Activated naive CD8-positive, alpha-beta T cell treated with anti-CD3 and anti-CD28 coated beads for 36 hours (primary cell): ENCODE results near the gene RLN3. TPM values are rescaled to one million over a fixed set of nuclear protein-coding genes. Genes with fewer than 3 reads are reported as not detected.

Source experiments
- DNase-seq: peaks from one replicate; pipeline ENCODE4 v3.0.0; 2021
- H3K27ac Mint-ChIP-seq: one replicate; pipeline ENCODE4 v1.8.0; 2022; ENCODE audit warnings: mild to moderate bottlenecking, moderate library complexity, mixed read lengths
- H3K27me3 Mint-ChIP-seq: one replicate; pipeline ENCODE4 v1.8.0; 2022; ENCODE audit warnings: mild to moderate bottlenecking, mixed read lengths
- H3K36me3 Mint-ChIP-seq: one replicate; pipeline ENCODE4 v1.8.0; 2021; ENCODE audit warnings: mild to moderate bottlenecking, mixed read lengths
- H3K4me1 Mint-ChIP-seq: one replicate; pipeline ENCODE4 v1.8.0; 2021; ENCODE audit warnings: mixed read lengths
- H3K4me3 Mint-ChIP-seq: one replicate; pipeline ENCODE4 v1.8.0; 2022; ENCODE audit warnings: mild to moderate bottlenecking, moderate library complexity, mixed read lengths
- H3K9me3 Mint-ChIP-seq: one replicate; pipeline ENCODE4 v1.8.0; 2022; ENCODE audit warnings: mixed read lengths
- total RNA-seq, 2 experiments: library from RNA; stranded (reverse); gene quantifications; one replicate each; pipeline ENCODE4 v1.2.3, GENCODE V29; 2021

RLN3 gene
- total RNA-seq: not detected

GRCh38 chr19:14027856-14028450, at the start of gene RLN3:
RLN3 (plus strand) TSS chr19:14028148; CDS start chr19:14028205, 57 bp downstream.
- Mint-ChIP-seq H3K27ac (no peak within 1 kb of the TSS), H3K27me3 (no peaks in the 10 kb centered on the region), H3K36me3 (peaks cover 4% of the 10 kb centered on the region), H3K9me3 (no peaks in the 10 kb centered on the region), H3K4me1 (peaks cover 20% of the 10 kb centered on the region), H3K4me3 (no peak within 1 kb of the TSS)
- no peak for DNase-seq

GRCh38 chr19:13978351-13979243, 49.4 kb upstream of the RLN3 start:
- peaks cover 36% of the 10 kb centered on the region for H3K4me1 Mint-ChIP-seq
- DNase-seq: peak; percentile 68
- no peaks in the 10 kb centered on the region for H3K27me3 Mint-ChIP-seq
- H3K4me3 Mint-ChIP-seq: peak overlapping the region; percentile 42
- H3K9me3 Mint-ChIP-seq: no peaks in the 10 kb centered on the region
- peak overlapping the region; percentile 58 for H3K27ac Mint-ChIP-seq
- peaks cover 8% of the 10 kb centered on the region for H3K36me3 Mint-ChIP-seq

GRCh38 chr19:13979244-13979615, 48.7 kb upstream of the RLN3 start:
- Mint-ChIP-seq H3K9me3 (no peaks in the 10 kb centered on the region), H3K27me3 (no peaks in the 10 kb centered on the region), H3K4me1 (peaks cover 34% of the 10 kb centered on the region), H3K4me3 (peak overlapping the region; percentile 48), H3K27ac (no peak overlapping the region), H3K36me3 (peaks cover 4% of the 10 kb centered on the region)
- DNase-seq: no peak

- H3K9me3 Mint-ChIP-seq: no peaks in the 10 kb centered on the region
- peaks cover 2% of the 10 kb centered on the region for H3K36me3 Mint-ChIP-seq
- no peaks in the 10 kb centered on the region for H3K27me3 Mint-ChIP-seq
- peaks cover 31% of the 10 kb centered on the region for H3K4me1 Mint-ChIP-seq
- H3K27ac Mint-ChIP-seq: no peak overlapping the region
- no peak for DNase-seq
- peak overlapping the region; percentile 48 for H3K4me3 Mint-ChIP-seq
These were observed 48.3 kb upstream of the RLN3 start for GRCh38 chr19:13979686-13980085.

- DNase-seq: no peak
- Mint-ChIP-seq H3K36me3 (peaks cover 2% of the 10 kb centered on the region), H3K4me1 (peaks cover 34% of the 10 kb centered on the region), H3K27me3 (no peaks in the 10 kb centered on the region), H3K9me3 (no peaks in the 10 kb centered on the region), H3K4me3 (no peak overlapping the region), H3K27ac (no peak overlapping the region)
These were observed 47.6 kb upstream of the RLN3 start for GRCh38 chr19:13980340-13980739.

- no peak for DNase-seq
- H3K27ac Mint-ChIP-seq: no peak overlapping the region
- no peak overlapping the region for H3K4me3 Mint-ChIP-seq
- H3K36me3 Mint-ChIP-seq: peaks cover 5% of the 10 kb centered on the region
- no peaks in the 10 kb centered on the region for H3K27me3 Mint-ChIP-seq
- H3K9me3 Mint-ChIP-seq: no peaks in the 10 kb centered on the region
- H3K4me1 Mint-ChIP-seq: peaks cover 41% of the 10 kb centered on the region
These were observed 46.9 kb upstream of the RLN3 start for GRCh38 chr19:13981021-13981420.

- H3K27me3 Mint-ChIP-seq: no peaks in the 10 kb centered on the region
- H3K27ac Mint-ChIP-seq: no peak overlapping the region
- H3K36me3 Mint-ChIP-seq: peaks cover 5% of the 10 kb centered on the region
- H3K4me3 Mint-ChIP-seq: no peak overlapping the region
- DNase-seq: no peak
- H3K4me1 Mint-ChIP-seq: peaks cover 43% of the 10 kb centered on the region
- H3K9me3 Mint-ChIP-seq: no peaks in the 10 kb centered on the region
These were observed 46.5 kb upstream of the RLN3 start for GRCh38 chr19:13981467-13981866.

- no peaks in the 10 kb centered on the region for H3K9me3 Mint-ChIP-seq
- no peak overlapping the region for H3K4me3 Mint-ChIP-seq
- no peak for DNase-seq
- peaks cover 5% of the 10 kb centered on the region for H3K36me3 Mint-ChIP-seq
- no peak overlapping the region for H3K27ac Mint-ChIP-seq
- no peaks in the 10 kb centered on the region for H3K27me3 Mint-ChIP-seq
- H3K4me1 Mint-ChIP-seq: peaks cover 47% of the 10 kb centered on the region
These were observed 45.9 kb upstream of the RLN3 start for GRCh38 chr19:13981988-13982501.

- Mint-ChIP-seq H3K27ac (no peak overlapping the region), H3K36me3 (peaks cover 5% of the 10 kb centered on the region), H3K27me3 (no peaks in the 10 kb centered on the region), H3K4me1 (peaks cover 53% of the 10 kb centered on the region), H3K4me3 (no peak overlapping the region), H3K9me3 (no peaks in the 10 kb centered on the region)
- no peak for DNase-seq
These were observed 45.2 kb upstream of the RLN3 start for GRCh38 chr19:13982773-13983172.

GRCh38 chr19:13983213-13983889, 44.6 kb upstream of the RLN3 start:
- H3K9me3 Mint-ChIP-seq: no peaks in the 10 kb centered on the region
- peak overlapping the region; percentile 22 for H3K4me3 Mint-ChIP-seq
- no peaks in the 10 kb centered on the region for H3K27me3 Mint-ChIP-seq
- peaks cover 53% of the 10 kb centered on the region for H3K4me1 Mint-ChIP-seq
- DNase-seq: no peak
- peak overlapping the region; percentile 48 for H3K27ac Mint-ChIP-seq
- H3K36me3 Mint-ChIP-seq: peaks cover 5% of the 10 kb centered on the region

- no peaks in the 10 kb centered on the region for H3K9me3 Mint-ChIP-seq
- no peaks in the 10 kb centered on the region for H3K27me3 Mint-ChIP-seq
- no peak overlapping the region for H3K27ac Mint-ChIP-seq
- peaks cover 57% of the 10 kb centered on the region for H3K4me1 Mint-ChIP-seq
- peaks cover 12% of the 10 kb centered on the region for H3K36me3 Mint-ChIP-seq
- DNase-seq: no peak
- no peak overlapping the region for H3K4me3 Mint-ChIP-seq
These were observed 43.8 kb upstream of the RLN3 start for GRCh38 chr19:13984186-13984585.

GRCh38 chr19:13984875-13985741, 42.8 kb upstream of the RLN3 start:
- Mint-ChIP-seq H3K36me3 (peaks cover 12% of the 10 kb centered on the region), H3K27me3 (no peaks in the 10 kb centered on the region), H3K4me1 (peaks cover 61% of the 10 kb centered on the region), H3K9me3 (no peaks in the 10 kb centered on the region), H3K4me3 (peak overlapping the region; percentile 37), H3K27ac (peak overlapping the region; percentile 97)
- DNase-seq: no peak

- H3K27ac Mint-ChIP-seq: peak overlapping the region; percentile 97
- peaks cover 13% of the 10 kb centered on the region for H3K36me3 Mint-ChIP-seq
- peak overlapping the region; percentile 37 for H3K4me3 Mint-ChIP-seq
- no peaks in the 10 kb centered on the region for H3K9me3 Mint-ChIP-seq
- H3K4me1 Mint-ChIP-seq: peaks cover 61% of the 10 kb centered on the region
- H3K27me3 Mint-ChIP-seq: no peaks in the 10 kb centered on the region
- no peak for DNase-seq
These were observed 42.1 kb upstream of the RLN3 start for GRCh38 chr19:13985771-13986347.

- Mint-ChIP-seq H3K27me3 (no peaks in the 10 kb centered on the region), H3K4me1 (peaks cover 57% of the 10 kb centered on the region), H3K9me3 (no peaks in the 10 kb centered on the region), H3K36me3 (peaks cover 16% of the 10 kb centered on the region), H3K27ac (peak overlapping the region; percentile 97), H3K4me3 (peak overlapping the region; percentile 69)
- peak; percentile 99 for DNase-seq
These were observed 41.5 kb upstream of the RLN3 start for GRCh38 chr19:13986348-13986904.
